ENCODE data around the gene NCKAP5. TPM values are rescaled to one million over a fixed set of nuclear protein-coding genes. Genes with fewer than 3 reads are reported as not detected.

The NCKAP5 gene
- total and polyA plus RNA-seq, 10 donors: 0.39 to 6.0 (median 3.3) TPM

DNA sequence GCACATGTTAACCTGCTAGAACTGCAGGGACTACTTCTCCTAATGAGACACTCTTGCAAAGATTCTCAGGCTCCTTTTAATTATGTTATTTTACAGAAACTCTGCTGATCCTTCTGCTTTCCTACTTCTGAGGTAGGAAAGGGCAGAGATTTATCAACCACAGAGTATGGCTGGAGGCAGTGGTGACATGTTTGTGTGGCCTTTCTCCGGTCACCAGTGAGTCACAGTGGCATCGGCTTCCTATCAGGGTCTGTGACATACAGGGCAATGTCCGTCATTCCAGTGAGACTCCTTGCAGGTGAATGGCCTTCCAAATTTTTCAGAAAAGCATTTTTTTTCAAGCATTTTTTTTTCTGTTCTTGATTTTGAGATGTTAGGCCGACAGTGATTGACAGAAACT lies 717.6 kb downstream of the NCKAP5 start:
- TF ChIP-seq POLR2A (IDR thresholded peaks at IDR 0.05) (no peak), POLR2AphosphoS5 (IDR thresholded peaks at IDR 0.05) (no peak)
- Histone ChIP-seq H3K9me3 (no peaks in the 10 kb centered on the region), H3K36me3 (no peaks in the 10 kb centered on the region), H3K4me3 (no peak overlapping the region), H3K27me3 (replicated peaks in 1 of 7) (no peaks in the 10 kb centered on the region), H3K4me1 (no peaks in the 10 kb centered on the region), H3K27ac (no peak overlapping the region)
- intact Hi-C loops (cut with DNase I; ENCODE audit: low total_unique reads): no loop called here
- no peak for DNase-seq
- WGBS, 5 donors: 75 to 83% (median 77%) methylated on average over 4 of the region's 4 CpGs

DNA sequence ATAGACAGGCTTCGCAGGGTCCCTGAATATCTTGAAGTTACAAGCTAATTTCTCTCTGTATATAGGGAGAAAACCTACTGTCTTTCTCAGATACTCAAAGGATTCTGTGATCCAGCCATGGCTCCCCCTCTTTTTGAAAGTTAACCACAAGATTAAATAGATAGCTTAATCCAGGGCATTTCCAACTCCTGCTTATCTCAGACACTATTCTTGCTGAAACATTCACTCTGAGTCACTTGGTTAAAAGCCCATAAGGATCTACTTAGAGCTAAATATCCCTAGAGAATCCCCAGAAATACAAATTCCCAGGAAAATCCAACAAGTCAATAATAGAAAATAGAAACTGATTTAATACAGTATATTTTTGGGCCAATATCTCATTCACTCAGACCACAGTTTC lies 719.1 kb downstream of the NCKAP5 start:
- Histone ChIP-seq H3K9me3 (no peaks in the 10 kb centered on the region), H3K4me3 (no peak overlapping the region), H3K4me1 (no peaks in the 10 kb centered on the region), H3K27me3 (replicated peaks in 1 of 7) (no peaks in the 10 kb centered on the region), H3K27ac (no peak overlapping the region), H3K36me3 (no peaks in the 10 kb centered on the region)
- DNase-seq: no peak
- TF ChIP-seq, protein P1, sequence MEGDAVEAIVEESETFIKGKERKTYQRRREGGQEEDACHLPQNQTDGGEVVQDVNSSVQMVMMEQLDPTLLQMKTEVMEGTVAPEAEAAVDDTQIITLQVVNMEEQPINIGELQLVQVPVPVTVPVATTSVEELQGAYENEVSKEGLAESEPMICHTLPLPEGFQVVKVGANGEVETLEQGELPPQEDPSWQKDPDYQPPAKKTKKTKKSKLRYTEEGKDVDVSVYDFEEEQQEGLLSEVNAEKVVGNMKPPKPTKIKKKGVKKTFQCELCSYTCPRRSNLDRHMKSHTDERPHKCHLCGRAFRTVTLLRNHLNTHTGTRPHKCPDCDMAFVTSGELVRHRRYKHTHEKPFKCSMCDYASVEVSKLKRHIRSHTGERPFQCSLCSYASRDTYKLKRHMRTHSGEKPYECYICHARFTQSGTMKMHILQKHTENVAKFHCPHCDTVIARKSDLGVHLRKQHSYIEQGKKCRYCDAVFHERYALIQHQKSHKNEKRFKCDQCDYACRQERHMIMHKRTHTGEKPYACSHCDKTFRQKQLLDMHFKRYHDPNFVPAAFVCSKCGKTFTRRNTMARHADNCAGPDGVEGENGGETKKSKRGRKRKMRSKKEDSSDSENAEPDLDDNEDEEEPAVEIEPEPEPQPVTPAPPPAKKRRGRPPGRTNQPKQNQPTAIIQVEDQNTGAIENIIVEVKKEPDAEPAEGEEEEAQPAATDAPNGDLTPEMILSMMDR (IDR thresholded peaks at IDR 0.05 in 8 of 11, conservative IDR thresholded peaks at IDR 0.05 in 3 of 11): no peak
- TF ChIP-seq POLR2AphosphoS5 (IDR thresholded peaks at IDR 0.05) (no peak), POLR2A (IDR thresholded peaks at IDR 0.05) (no peak)
- intact Hi-C loops (cut with DNase I; ENCODE audit: low total_unique reads): no loop called here
- 72 to 77% (median 74%) methylated on average over 1 of the region's 1 CpG for WGBS, 5 donors

GRCh38 chr2:132845339-132845738 lies 722.9 kb downstream of the NCKAP5 start:
- TF ChIP-seq POLR2A (IDR thresholded peaks at IDR 0.05) (no peak), POLR2AphosphoS5 (IDR thresholded peaks at IDR 0.05) (no peak)
- TF ChIP-seq, protein P1 (IDR thresholded peaks at IDR 0.05 in 8 of 11, conservative IDR thresholded peaks at IDR 0.05 in 3 of 11): no peak
- intact Hi-C loops (cut with DNase I; ENCODE audit: low total_unique reads): no loop called here
- Histone ChIP-seq H3K9me3 (no peaks in the 10 kb centered on the region), H3K27me3 (replicated peaks in 1 of 7) (no peaks in the 10 kb centered on the region), H3K27ac (no peak overlapping the region), H3K36me3 (no peaks in the 10 kb centered on the region), H3K4me1 (no peaks in the 10 kb centered on the region), H3K4me3 (no peak overlapping the region)
- DNase-seq: no peak

DNA sequence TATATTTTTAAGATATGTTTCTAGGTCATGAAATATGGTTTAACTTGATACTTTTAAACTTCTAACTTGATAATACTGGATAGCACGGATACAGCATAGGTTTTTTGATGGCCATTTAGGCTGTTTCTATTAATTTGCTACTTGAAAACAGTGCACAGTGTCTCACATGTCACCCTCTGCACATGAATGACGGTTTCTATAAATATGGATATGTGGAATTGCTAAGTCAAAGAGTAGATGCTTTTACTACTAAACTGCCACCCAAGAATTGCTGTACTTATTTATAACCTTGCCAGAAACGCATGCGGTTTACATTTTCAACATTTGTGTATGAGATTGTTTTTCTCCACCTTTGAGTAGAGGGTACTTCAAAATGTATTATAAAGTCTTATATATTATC lies 723.7 kb downstream of the NCKAP5 start:
- Histone ChIP-seq H3K27ac (no peak overlapping the region), H3K4me1 (no peaks in the 10 kb centered on the region), H3K9me3 (no peaks in the 10 kb centered on the region), H3K36me3 (no peaks in the 10 kb centered on the region), H3K27me3 (replicated peaks in 1 of 7) (no peaks in the 10 kb centered on the region), H3K4me3 (no peak overlapping the region)
- intact Hi-C loops (cut with DNase I; ENCODE audit: low total_unique reads): no loop called here
- 77 to 87% (median 81%) methylated on average over 4 of the region's 4 CpGs for WGBS, 5 donors
- no peak for DNase-seq
- TF ChIP-seq POLR2A (IDR thresholded peaks at IDR 0.05): no peak
- TF ChIP-seq, protein P1 (IDR thresholded peaks at IDR 0.05 in 8 of 11, conservative IDR thresholded peaks at IDR 0.05 in 3 of 11): no peak
- TF ChIP-seq POLR2AphosphoS5 (IDR thresholded peaks at IDR 0.05): no peak

DNA sequence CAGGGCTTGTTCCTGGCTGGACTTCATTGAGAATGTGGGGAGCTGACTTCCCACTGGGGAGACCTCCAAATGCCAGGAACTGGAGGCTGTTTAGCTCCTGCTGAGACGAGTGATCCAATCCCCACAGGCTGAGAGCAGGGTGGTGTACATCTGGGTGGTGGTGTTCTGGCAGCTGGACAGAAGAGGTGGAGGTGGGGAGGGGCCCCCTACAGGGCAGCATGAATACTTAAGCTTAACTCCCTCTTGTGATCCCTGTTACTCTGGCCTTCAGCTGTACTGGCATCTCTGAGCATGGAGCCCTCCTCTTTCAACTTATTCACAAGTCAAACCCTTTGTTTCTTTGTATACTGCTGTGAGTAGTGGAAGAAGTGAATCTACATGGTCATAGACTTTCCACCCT lies 730.5 kb downstream of the NCKAP5 start:
- Histone ChIP-seq H3K27me3 (replicated peaks in 1 of 7) (no peaks in the 10 kb centered on the region), H3K4me3 (no peak overlapping the region), H3K4me1 (no peaks in the 10 kb centered on the region), H3K9me3 (peaks cover 0 to 32% (median 13%) of the 10 kb centered on the region in 8 donors), H3K36me3 (no peaks in the 10 kb centered on the region), H3K27ac (no peak overlapping the region)
- TF ChIP-seq, protein P1 (IDR thresholded peaks at IDR 0.05 in 8 of 11, conservative IDR thresholded peaks at IDR 0.05 in 3 of 11): no peak
- TF ChIP-seq POLR2AphosphoS5 (IDR thresholded peaks at IDR 0.05): no peak
- no peak for DNase-seq
- WGBS, 5 donors: 56 to 81% (median 74%) methylated on average over 1 of the region's 1 CpG
- intact Hi-C loops (cut with DNase I; ENCODE audit: low total_unique reads): no loop called here

Data from spleen (tissue), 11 donors.